Uterus (tissue), 4 donors: ENCODE measurements around the gene LIMS2. TPM values are rescaled to one million over a fixed set of nuclear protein-coding genes. Genes with fewer than 3 reads are reported as not detected.

Experiments
- DNase-seq, 2 donors: peaks; one replicate each; pipeline ENCODE4 v3.0.0-alpha.2; 2019 to 2020
- H3K27ac ChIP-seq, 2 donors: fragments of 200-600 bp; sonication (generic); 1 replicate in 1 of 2; 2 replicates in 1 of 2; pipeline ENCODE4 v1.5.1; 2016 to 2018
- H3K27me3 ChIP-seq, 2 donors: fragments of 200-600 bp; sonication (generic); one replicate each; pipeline ENCODE4 v1.5.1; 2018 to 2019; ENCODE audit warnings: control low read depth in 1 of 2
- H3K36me3 ChIP-seq, 2 donors: fragments of 200-600 bp; sonication (generic); one replicate each; pipeline ENCODE4 v1.5.1; 2019; ENCODE audit warnings: control low read depth in 1 of 2
- H3K4me1 ChIP-seq, 2 donors: fragments of 200-600 bp; sonication (generic); one replicate each; pipeline ENCODE4 v1.5.1; 2018 to 2019; ENCODE audit warnings: control low read depth in 1 of 2
- H3K4me3 ChIP-seq, 2 donors: fragments of 200-600 bp; sonication (generic); 1 replicate in 1 of 2; 2 replicates in 1 of 2; pipeline ENCODE4 v1.5.1; 2018 to 2019; ENCODE audit warnings: mild to moderate bottlenecking in 1 of 2
- H3K9me3 ChIP-seq, 2 donors: fragments of 200-600 bp; sonication (generic); one replicate each; pipeline ENCODE4 v1.5.1; 2019; ENCODE audit warnings: control low read depth in 1 of 2
- CTCF ChIP-seq, 4 experiments: fragments of 200-600 bp in 2 of 4; fragments of 450-650 bp in 2 of 4; sonication (generic) in 2 of 4; IDR thresholded peaks; one replicate each; pipeline ENCODE4 v1.5.1; 2016 to 2019; ENCODE audit warnings: antibody characterized with exemption in 4 of 4, mild to moderate bottlenecking in 2 of 4, moderate library complexity in 1 of 4
- POLR2A ChIP-seq, 2 donors: fragments of 450-650 bp; IDR thresholded peaks; one replicate each; pipeline ENCODE4 v1.6.1; 2016; ENCODE audit warnings: antibody characterized with exemption in 2 of 2, mild to moderate bottlenecking in 1 of 2, moderate library complexity in 1 of 2
- intact Hi-C: fragments of 100-400 bp; cut with DNase I; formaldehyde crosslinking; loops from one replicate; pipeline ENCODE4 v1.15.1; 2023; ENCODE audit warnings: low total_unique reads
- total RNA-seq, 4 donors: library from RNA; depleted of rRNA in 3 of 4; stranded (reverse); fragments of >200 nt in 3 of 4; gene quantifications; one replicate each; pipeline versions ENCODE4 v1.1.0 to v1.2.4, GENCODE V29; 2014 to 2023
- donor health status: DM: yes; HTN: yes; CAD: no.

The LIMS2 gene
- total RNA-seq, 4 donors from 2014 or later: 15.8 to 298 (median 66.2) TPM

GRCh38 chr2:127605691-127606263 is 69.6 kb downstream of the LIMS2 start:
- TF ChIP-seq CTCF (IDR thresholded peaks at IDR 0.05) (no peak), POLR2A (IDR thresholded peaks at IDR 0.05) (no peak)
- no peak for DNase-seq
- H3K27me3 ChIP-seq: no peaks in the 10 kb centered on the region
- H3K36me3 ChIP-seq: no peaks in the 10 kb centered on the region
- H3K4me3 ChIP-seq: no peak overlapping the region
- H3K9me3 ChIP-seq: no peaks in the 10 kb centered on the region
- intact Hi-C loops: no loop called here
- no peaks in the 10 kb centered on the region for H3K4me1 ChIP-seq
- H3K27ac ChIP-seq: no peak overlapping the region

GRCh38 chr2:127604986-127605385 is 70.3 kb downstream of the LIMS2 start:
- TF ChIP-seq POLR2A (IDR thresholded peaks at IDR 0.05): no peak
- TF ChIP-seq CTCF (IDR thresholded peaks at IDR 0.05): no peak
- Histone ChIP-seq H3K4me1 (no peaks in the 10 kb centered on the region), H3K9me3 (no peaks in the 10 kb centered on the region), H3K4me3 (no peak overlapping the region), H3K36me3 (no peaks in the 10 kb centered on the region), H3K27me3 (no peaks in the 10 kb centered on the region), H3K27ac (no peak overlapping the region)
- intact Hi-C loops: no loop called here
- DNase-seq: no peak

GRCh38 chr2:127599211-127599610 is 76.1 kb downstream of the LIMS2 start:
- H3K4me1 ChIP-seq: no peaks in the 10 kb centered on the region
- no peak for DNase-seq
- no peaks in the 10 kb centered on the region for H3K36me3 ChIP-seq
- H3K9me3 ChIP-seq: no peaks in the 10 kb centered on the region
- no peak overlapping the region for H3K4me3 ChIP-seq
- no peak overlapping the region for H3K27ac ChIP-seq
- H3K27me3 ChIP-seq: no peaks in the 10 kb centered on the region
- intact Hi-C loops: no loop called here
- TF ChIP-seq POLR2A (IDR thresholded peaks at IDR 0.05) (no peak), CTCF (IDR thresholded peaks at IDR 0.05) (no peak)

- Histone ChIP-seq H3K27ac (no peak overlapping the region), H3K9me3 (no peaks in the 10 kb centered on the region), H3K36me3 (no peaks in the 10 kb centered on the region), H3K4me3 (no peak overlapping the region), H3K4me1 (no peaks in the 10 kb centered on the region), H3K27me3 (no peaks in the 10 kb centered on the region)
- intact Hi-C loops: no loop called here
- no peak for DNase-seq
- TF ChIP-seq POLR2A (IDR thresholded peaks at IDR 0.05) (no peak), CTCF (IDR thresholded peaks at IDR 0.05) (no peak)
Observed at GRCh38 chr2:127598711-127599110, 76.6 kb downstream of the LIMS2 start.

GRCh38 chr2:127597984-127598380 is 77.3 kb downstream of the LIMS2 start:
- Histone ChIP-seq H3K27ac (no peak overlapping the region), H3K9me3 (no peaks in the 10 kb centered on the region), H3K27me3 (no peaks in the 10 kb centered on the region), H3K4me1 (no peaks in the 10 kb centered on the region), H3K4me3 (no peak overlapping the region), H3K36me3 (no peaks in the 10 kb centered on the region)
- DNase-seq: no peak
- intact Hi-C loops: no loop called here
- TF ChIP-seq CTCF (IDR thresholded peaks at IDR 0.05) (no peak), POLR2A (IDR thresholded peaks at IDR 0.05) (no peak)
